Mesendoderm (in vitro differentiated cells): ENCODE results near the gene TENM4.

Source experiments
- DNase-seq: peaks from one replicate; pipeline ENCODE4 v3.0.0; 2013
- H2AK5ac ChIP-seq: 2 replicates; pipeline ENCODE4 v1.6.1; 2013; ENCODE audit warnings: low read length, inconsistent platforms
- H2BK120ac ChIP-seq: 2 replicates; pipeline ENCODE4 v1.6.1; 2013; ENCODE audit warnings: low read depth, mild to moderate bottlenecking, low read length, moderate library complexity, mixed read lengths
- H2BK15ac ChIP-seq: replicated peaks from 2 replicates; pipeline ENCODE4 v1.6.1; 2013; ENCODE audit warnings: low read depth, mild to moderate bottlenecking, moderate library complexity
- H2BK5ac ChIP-seq: 2 replicates; pipeline ENCODE4 v1.6.1; 2013; ENCODE audit warnings: low read length, inconsistent platforms
- H3K18ac ChIP-seq: 2 replicates; pipeline ENCODE4 v1.6.1; 2013; ENCODE audit warnings: mild to moderate bottlenecking, low read length, mixed read lengths
- H3K23ac ChIP-seq: one replicate; pipeline ENCODE4 v1.6.1; 2013; ENCODE audit warnings: low read length
- H3K27ac ChIP-seq: 2 replicates; pipeline ENCODE4 v1.5.1; 2013; ENCODE audit warnings: low read depth, mild to moderate bottlenecking, inconsistent platforms, low read length, moderate library complexity
- H3K27me3 ChIP-seq: 2 replicates; pipeline ENCODE4 v1.6.1; 2013; ENCODE audit warnings: low read length, control low read depth, mild to moderate bottlenecking, inconsistent platforms; ENCODE audit not compliant: insufficient read depth, poor library complexity
- H3K36me3 ChIP-seq: 2 replicates; pipeline ENCODE4 v1.6.1; 2013; ENCODE audit warnings: low read length, inconsistent platforms; ENCODE audit not compliant: control insufficient read depth, insufficient read depth
- H3K4ac ChIP-seq: one replicate; pipeline ENCODE4 v1.6.1; 2013; ENCODE audit warnings: low read depth, mild to moderate bottlenecking, low read length, moderate library complexity
- H3K4me1 ChIP-seq: 2 replicates; pipeline ENCODE4 v1.6.1; 2013; ENCODE audit warnings: low read depth, low read length, inconsistent platforms; ENCODE audit not compliant: control insufficient read depth
- H3K4me2 ChIP-seq: 2 replicates; pipeline ENCODE4 v1.6.1; 2013; ENCODE audit warnings: low read length
- H3K4me3 ChIP-seq: 2 replicates; pipeline ENCODE4 v1.5.1; 2013; ENCODE audit warnings: mild to moderate bottlenecking, low read length
- H3K56ac ChIP-seq: one replicate; pipeline ENCODE4 v1.6.1; 2013; ENCODE audit warnings: low read length
- H3K79me1 ChIP-seq: 2 replicates; pipeline ENCODE4 v1.6.1; 2013; ENCODE audit warnings: low read length, inconsistent platforms
- H3K79me2 ChIP-seq: 2 replicates; pipeline ENCODE4 v1.6.1; 2013; ENCODE audit warnings: mild to moderate bottlenecking, low read length; ENCODE audit not compliant: control insufficient read depth, insufficient read depth
- H3K9ac ChIP-seq: 2 replicates; pipeline ENCODE4 v1.6.1; 2013; ENCODE audit warnings: low read length, inconsistent platforms
- H4K5ac ChIP-seq: one replicate; pipeline ENCODE4 v1.6.1; 2013; ENCODE audit warnings: low read length
- H4K8ac ChIP-seq: one replicate; pipeline ENCODE4 v1.6.1; 2013; ENCODE audit warnings: low read depth, mild to moderate bottlenecking, control low read depth, low read length, moderate library complexity
- WGBS: extraction: QIAGEN DNeasy Blood & Tissue Kit; methylation state at CpG from one replicate; pipeline ENCODE4 v1.1.7; 2013; ENCODE audit warnings: low lambda C conversion rate, missing lambda C conversion rate; ENCODE audit not compliant: insufficient coverage; ENCODE audit errors: extremely low coverage; 5-methylcytosine and 5-hydroxymethylcytosine counted together

Gene TENM4

DNA sequence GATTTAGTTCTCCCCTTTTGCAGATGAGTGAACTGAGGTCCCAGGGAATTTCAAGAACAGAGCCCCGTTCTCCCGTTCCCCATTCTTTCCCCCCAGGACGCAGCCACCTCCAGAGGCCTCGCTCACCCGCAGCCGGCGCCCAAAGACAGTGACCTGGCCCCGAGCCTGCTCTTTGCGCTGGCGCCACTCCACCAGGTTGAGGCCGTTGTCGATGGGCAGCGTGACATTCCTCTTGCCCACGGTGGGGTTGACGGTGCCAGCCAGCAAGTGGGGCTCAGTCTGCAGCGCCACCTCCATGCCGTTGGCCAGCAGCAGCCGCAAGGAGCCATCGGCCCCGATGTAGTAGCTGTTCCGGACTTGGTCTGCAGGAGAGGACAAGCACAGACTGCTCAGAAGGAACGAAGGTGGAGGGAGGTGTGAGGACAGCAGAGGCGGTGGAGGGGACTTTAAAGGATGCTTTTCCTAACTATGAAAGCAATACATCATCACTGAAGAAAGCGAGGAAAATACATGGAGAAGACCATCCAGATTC is 764.7 kb downstream of the TENM4 start:
- H4K5ac ChIP-seq, result no peak overlapping the region
- H3K4me2 ChIP-seq, result no peak overlapping the region
- H2AK5ac ChIP-seq, result no peak overlapping the region
- DNase-seq, result no peak
- no peaks in the 10 kb centered on the region for H3K79me1 ChIP-seq
- no peak overlapping the region for H2BK15ac ChIP-seq
- H3K79me2 ChIP-seq, result no peaks in the 10 kb centered on the region
- H3K36me3 ChIP-seq, result no peaks in the 10 kb centered on the region
- H3K23ac ChIP-seq, result no peak overlapping the region
- no peak overlapping the region for H3K9ac ChIP-seq
- H3K27me3 ChIP-seq, result no peaks in the 10 kb centered on the region
- no peak overlapping the region for H3K4me3 ChIP-seq
- H2BK5ac ChIP-seq, result no peak overlapping the region
- no peaks in the 10 kb centered on the region for H3K4me1 ChIP-seq
- WGBS, result no CpG with 5 or more reads among the region's 24 CpGs
- H4K8ac ChIP-seq, result no peak overlapping the region
- H3K18ac ChIP-seq, result no peak overlapping the region
- no peak overlapping the region for H2BK120ac ChIP-seq
- H3K27ac ChIP-seq, result no peak overlapping the region
- no peak overlapping the region for H3K56ac ChIP-seq
- H3K4ac ChIP-seq, result no peak overlapping the region

DNA sequence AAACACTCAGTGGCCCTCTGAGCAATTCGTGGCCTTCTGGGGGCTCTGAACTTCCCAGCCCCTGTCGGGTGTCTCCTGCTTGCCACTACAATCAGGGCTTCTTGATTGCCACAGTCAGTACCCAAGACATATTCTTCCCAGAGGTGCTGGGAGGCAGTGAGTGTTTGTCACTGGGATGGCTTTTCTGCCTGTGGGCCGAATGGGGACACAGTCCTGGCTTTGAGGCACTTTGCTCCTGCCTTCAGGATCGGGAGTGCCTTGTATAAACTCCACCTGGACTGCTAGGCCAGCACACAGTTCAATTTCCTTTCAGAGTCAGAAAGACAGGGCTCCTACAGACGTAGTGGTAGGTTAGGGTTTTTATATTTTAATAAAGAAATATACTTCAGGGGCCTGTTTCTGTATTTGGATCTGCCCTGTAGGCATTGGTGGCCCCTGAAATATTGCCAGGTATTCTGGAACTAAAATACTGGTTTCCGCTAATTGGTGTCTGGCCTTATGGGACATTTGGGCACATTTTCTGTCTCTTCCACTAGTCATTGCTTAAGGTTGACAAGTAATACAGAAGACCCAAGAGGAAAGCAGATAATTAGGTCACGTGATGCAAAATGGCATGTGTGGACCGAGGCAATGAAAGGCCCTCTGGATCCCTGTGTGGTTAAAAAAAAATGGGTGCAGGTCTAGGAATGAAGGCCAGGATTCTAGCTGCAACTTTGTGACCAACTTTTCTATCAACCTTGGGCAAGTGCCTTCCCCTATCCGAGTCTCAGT is 767.8 kb downstream of the TENM4 start:
- Histone ChIP-seq H3K4me2 (no peak overlapping the region), H3K4me3 (no peak overlapping the region), H3K27ac (no peak overlapping the region), H3K9ac (no peak overlapping the region), H3K23ac (no peak overlapping the region), H2BK15ac (no peak overlapping the region), H4K8ac (no peak overlapping the region), H3K56ac (no peak overlapping the region), H3K79me1 (no peaks in the 10 kb centered on the region), H4K5ac (no peak overlapping the region), H3K4ac (no peak overlapping the region), H3K36me3 (peaks cover 8% of the 10 kb centered on the region), H2AK5ac (no peak overlapping the region), H3K79me2 (no peaks in the 10 kb centered on the region), H3K4me1 (no peaks in the 10 kb centered on the region), H3K18ac (no peak overlapping the region), H2BK120ac (no peak overlapping the region), H2BK5ac (no peak overlapping the region), H3K27me3 (no peaks in the 10 kb centered on the region)
- DNase-seq, result no peak
- WGBS, result no CpG with 5 or more reads among the region's 9 CpGs

DNA sequence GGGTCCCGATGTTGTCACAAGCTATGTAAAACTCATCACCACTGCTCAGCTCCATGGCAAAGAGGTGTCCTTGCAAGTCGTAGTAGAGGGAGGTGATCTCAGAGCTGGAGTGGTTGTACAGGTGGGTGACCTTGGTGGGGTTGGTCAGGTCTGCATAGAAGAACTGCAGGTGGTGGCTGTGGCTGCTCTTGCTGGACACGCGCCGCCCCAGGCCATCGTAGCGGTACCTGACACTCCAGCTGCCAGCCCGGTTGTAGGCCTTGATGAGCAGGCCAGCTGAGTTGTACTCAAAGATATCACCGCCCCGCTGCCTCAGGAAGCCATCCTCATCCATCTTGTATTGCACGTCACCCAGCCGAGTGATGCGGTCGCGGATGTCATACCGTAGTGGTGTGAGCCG is 771.6 kb downstream of the TENM4 start:
- WGBS, result no CpG with 5 or more reads among the region's 17 CpGs

DNA sequence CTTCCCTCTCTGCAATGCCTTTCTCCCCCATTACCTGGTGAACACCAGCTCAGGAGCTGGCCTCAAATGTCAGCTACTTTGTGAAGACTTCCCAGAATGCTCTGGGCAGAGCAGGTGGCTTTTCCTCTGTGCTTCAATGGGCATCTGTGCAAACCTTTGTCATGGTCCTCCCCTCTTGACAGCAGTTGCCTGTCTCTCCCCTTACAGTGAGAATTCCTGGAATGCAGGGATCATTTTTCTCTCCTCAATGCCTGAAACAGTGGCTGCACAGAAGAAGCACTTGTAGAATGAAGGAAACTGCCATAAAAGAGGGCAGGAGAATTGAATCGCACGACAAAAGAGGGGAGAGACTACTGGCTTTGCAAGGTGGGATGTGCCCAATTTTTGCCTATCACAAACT is 773.4 kb downstream of the TENM4 start:
- no peak overlapping the region for H2BK5ac ChIP-seq
- no peak overlapping the region for H2BK15ac ChIP-seq
- DNase-seq, result no peak
- no CpG with 5 or more reads among the region's 2 CpGs for WGBS
- H3K56ac ChIP-seq, result no peak overlapping the region
- no peak overlapping the region for H3K4me3 ChIP-seq
- no peak overlapping the region for H3K23ac ChIP-seq
- H3K9ac ChIP-seq, result no peak overlapping the region
- H3K79me1 ChIP-seq, result no peaks in the 10 kb centered on the region
- no peak overlapping the region for H2BK120ac ChIP-seq
- no peak overlapping the region for H3K18ac ChIP-seq
- H4K8ac ChIP-seq, result no peak overlapping the region
- no peak overlapping the region for H4K5ac ChIP-seq
- no peaks in the 10 kb centered on the region for H3K4me1 ChIP-seq
- H3K27me3 ChIP-seq, result no peaks in the 10 kb centered on the region
- no peak overlapping the region for H2AK5ac ChIP-seq
- no peak overlapping the region for H3K4ac ChIP-seq
- peaks cover 8% of the 10 kb centered on the region for H3K36me3 ChIP-seq
- no peaks in the 10 kb centered on the region for H3K79me2 ChIP-seq
- no peak overlapping the region for H3K27ac ChIP-seq
- H3K4me2 ChIP-seq, result no peak overlapping the region

More for the DNA sequence above, 771.6 kb downstream of the TENM4 start:
- Histone ChIP-seq H2BK5ac (no peak overlapping the region), H3K79me1 (no peaks in the 10 kb centered on the region), H3K4ac (no peak overlapping the region), H3K23ac (no peak overlapping the region), H2AK5ac (no peak overlapping the region), H3K27ac (no peak overlapping the region), H3K27me3 (no peaks in the 10 kb centered on the region), H3K56ac (no peak overlapping the region), H3K79me2 (no peaks in the 10 kb centered on the region), H3K4me1 (no peaks in the 10 kb centered on the region), H4K5ac (no peak overlapping the region), H2BK120ac (no peak overlapping the region), H3K36me3 (peaks cover 8% of the 10 kb centered on the region), H3K9ac (no peak overlapping the region), H2BK15ac (no peak overlapping the region), H4K8ac (no peak overlapping the region), H3K4me3 (no peak overlapping the region), H3K4me2 (no peak overlapping the region), H3K18ac (no peak overlapping the region)
- no peak for DNase-seq

DNA sequence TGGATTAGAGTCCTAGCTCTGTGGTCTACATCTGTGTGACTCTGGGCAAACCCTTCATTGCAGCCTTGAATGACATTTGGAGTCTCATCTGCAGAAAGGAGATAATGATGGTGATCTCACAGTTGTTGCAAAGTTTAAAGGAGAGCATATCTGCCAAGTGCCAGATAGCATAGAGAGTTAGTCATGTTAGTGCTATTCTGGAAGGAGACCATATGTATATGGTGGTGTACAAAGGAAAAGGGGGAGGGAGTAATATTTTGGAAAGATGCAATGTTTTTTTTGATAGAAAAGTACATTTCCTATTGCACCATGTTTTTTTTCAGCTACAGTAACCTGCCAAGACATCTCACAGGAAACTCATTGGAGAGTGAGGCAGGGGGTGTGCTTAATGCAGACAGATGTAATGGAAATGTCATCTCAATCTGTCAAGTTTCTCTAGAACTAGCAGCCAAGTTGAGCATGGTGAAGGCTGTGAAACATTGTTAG is 774.1 kb downstream of the TENM4 start:
- no peak overlapping the region for H3K27ac ChIP-seq
- no peak overlapping the region for H3K18ac ChIP-seq
- no peak for DNase-seq
- no peak overlapping the region for H3K56ac ChIP-seq
- H3K4me2 ChIP-seq, result no peak overlapping the region
- no peak overlapping the region for H4K5ac ChIP-seq
- H3K4ac ChIP-seq, result no peak overlapping the region
- no peak overlapping the region for H2BK15ac ChIP-seq
- no peaks in the 10 kb centered on the region for H3K4me1 ChIP-seq
- H3K27me3 ChIP-seq, result no peaks in the 10 kb centered on the region
- H3K23ac ChIP-seq, result no peak overlapping the region
- no peak overlapping the region for H2BK120ac ChIP-seq
- H2AK5ac ChIP-seq, result no peak overlapping the region
- peaks cover 8% of the 10 kb centered on the region for H3K36me3 ChIP-seq
- H3K79me1 ChIP-seq, result no peaks in the 10 kb centered on the region
- no peak overlapping the region for H2BK5ac ChIP-seq
- no peak overlapping the region for H3K9ac ChIP-seq
- H3K4me3 ChIP-seq, result no peak overlapping the region
- no peaks in the 10 kb centered on the region for H3K79me2 ChIP-seq
- H4K8ac ChIP-seq, result no peak overlapping the region

DNA sequence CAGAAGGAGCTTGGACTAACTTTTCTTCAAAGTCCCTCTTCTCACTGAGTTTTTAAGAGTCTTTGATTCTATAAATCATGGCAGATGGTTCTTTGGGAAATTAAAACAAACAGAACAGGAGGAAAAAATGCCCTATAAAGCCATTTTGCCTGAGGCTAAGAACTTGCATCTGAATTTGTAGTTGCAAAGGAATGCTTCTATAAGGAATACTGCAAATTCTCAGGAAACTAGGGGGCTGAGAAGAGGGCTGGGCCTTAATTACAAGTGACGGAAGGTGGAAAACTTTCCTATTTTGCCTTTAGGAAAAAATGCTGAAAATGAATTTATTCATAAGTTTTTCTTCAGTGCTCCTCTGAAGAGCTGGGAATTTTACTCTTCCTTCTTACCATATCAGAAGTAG is 776.2 kb downstream of the TENM4 start:
- H3K23ac ChIP-seq, result no peak overlapping the region
- H2AK5ac ChIP-seq, result no peak overlapping the region
- H4K5ac ChIP-seq, result no peak overlapping the region
- H3K36me3 ChIP-seq, result peaks cover 2% of the 10 kb centered on the region
- H3K4me3 ChIP-seq, result no peak overlapping the region
- no peak overlapping the region for H3K27ac ChIP-seq
- WGBS, result no CpG with 5 or more reads among the region's 1 CpG
- H2BK15ac ChIP-seq, result no peak overlapping the region
- no peaks in the 10 kb centered on the region for H3K27me3 ChIP-seq
- H2BK5ac ChIP-seq, result no peak overlapping the region
- H3K4ac ChIP-seq, result no peak overlapping the region
- peak; percentile 52 for DNase-seq
- H3K4me1 ChIP-seq, result no peaks in the 10 kb centered on the region
- H3K4me2 ChIP-seq, result no peak overlapping the region
- H3K56ac ChIP-seq, result no peak overlapping the region
- no peak overlapping the region for H2BK120ac ChIP-seq
- no peaks in the 10 kb centered on the region for H3K79me1 ChIP-seq
- H3K18ac ChIP-seq, result no peak overlapping the region
- no peaks in the 10 kb centered on the region for H3K79me2 ChIP-seq
- no peak overlapping the region for H4K8ac ChIP-seq
- no peak overlapping the region for H3K9ac ChIP-seq
